Endodermal cell (in vitro differentiated cells): Measurements from ENCODE around the gene HCFC1. TPM values are rescaled to one million over a fixed set of nuclear protein-coding genes. Genes with fewer than 3 reads are reported as not detected.

Source experiments
- DNase-seq: peaks from one replicate; pipeline ENCODE4 v3.0.0-alpha.2; 2017
- H3K27ac ChIP-seq: 2 replicates; pipeline ENCODE4 v1.5.1; 2013; ENCODE audit warnings: mild to moderate bottlenecking, low read depth, low read length, moderate library complexity
- H3K27me3 ChIP-seq: 2 replicates; pipeline ENCODE4 v1.6.1; 2013; ENCODE audit warnings: mild to moderate bottlenecking, low read length, moderate library complexity; ENCODE audit not compliant: insufficient read depth, control insufficient read depth, poor library complexity, severe bottlenecking
- H3K36me3 ChIP-seq: 2 replicates; pipeline ENCODE4 v1.7.0; 2013; ENCODE audit warnings: mild to moderate bottlenecking, low read length, moderate library complexity; ENCODE audit not compliant: control insufficient read depth, insufficient read depth
- H3K4me1 ChIP-seq: one replicate; pipeline ENCODE4 v1.7.0; 2013; ENCODE audit warnings: low read length; ENCODE audit not compliant: control insufficient read depth, insufficient read depth
- H3K4me3 ChIP-seq: 2 replicates; pipeline ENCODE4 v1.5.1; 2013; ENCODE audit warnings: mild to moderate bottlenecking, low read length, moderate library complexity
- H3K9ac ChIP-seq: 2 replicates; pipeline ENCODE4 v1.6.1; 2013; ENCODE audit warnings: mild to moderate bottlenecking, low read length, moderate library complexity; ENCODE audit not compliant: poor library complexity, severe bottlenecking; ENCODE audit errors: extremely low read depth
- H3K9me3 ChIP-seq: 2 replicates; pipeline ENCODE4 v1.6.1; 2013; ENCODE audit warnings: mild to moderate bottlenecking, low read length, moderate library complexity; ENCODE audit not compliant: control insufficient read depth
- H3K27ac Mint-ChIP-seq: 2 replicates; pipeline ENCODE4 v1.8.0; 2020; ENCODE audit warnings: mixed read lengths
- H3K27me3 Mint-ChIP-seq: 2 replicates; pipeline ENCODE4 v1.8.0; 2021; ENCODE audit warnings: mild to moderate bottlenecking, mixed read lengths; ENCODE audit not compliant: insufficient read depth
- H3K36me3 Mint-ChIP-seq: 2 replicates; pipeline ENCODE4 v1.8.0; 2020; ENCODE audit warnings: low read depth, mixed read lengths
- H3K4me1 Mint-ChIP-seq: 2 replicates; pipeline ENCODE4 v1.8.0; 2020; ENCODE audit warnings: mixed read lengths
- H3K4me3 Mint-ChIP-seq: 2 replicates; pipeline ENCODE4 v1.8.0; 2020; ENCODE audit warnings: mild to moderate bottlenecking, moderate library complexity, mixed read lengths
- H3K9me3 Mint-ChIP-seq: 2 replicates; pipeline ENCODE4 v1.8.0; 2020; ENCODE audit warnings: mild to moderate bottlenecking, mixed read lengths
- CTCF ChIP-seq: fragments of 200-600 bp; sonication (generic); conservative IDR thresholded peaks from 2 replicates; pipeline ENCODE4 v1.5.0; 2021; ENCODE audit warnings: antibody characterized with exemption, mild to moderate bottlenecking
- WGBS, 2 experiments: methylation state at CpG; one replicate each; pipeline versions ENCODE4 v1.1.5 to v1.1.7; 2013; ENCODE audit warnings: missing lambda C conversion rate in 2 of 2, mixed read lengths in 1 of 2; ENCODE audit not compliant: insufficient coverage in 1 of 2, insufficient read length in 1 of 2; 5-methylcytosine and 5-hydroxymethylcytosine counted together
- total RNA-seq, 2 donors: library from RNA; stranded (reverse); fragmentation: NEBNext Ultra II Directional in 1 of 2; extraction: Animal tissue kit (Norgen Biotek cat#: 25700) in 1 of 2; gene quantifications; 2 replicates in 1 of 2; 3 replicates in 1 of 2; pipeline ENCODE4 v1.2.1, GENCODE V29; 2021

Gene HCFC1
- total RNA-seq, 2 donors from 2014 or later: 93.4 to 112 TPM

DNA sequence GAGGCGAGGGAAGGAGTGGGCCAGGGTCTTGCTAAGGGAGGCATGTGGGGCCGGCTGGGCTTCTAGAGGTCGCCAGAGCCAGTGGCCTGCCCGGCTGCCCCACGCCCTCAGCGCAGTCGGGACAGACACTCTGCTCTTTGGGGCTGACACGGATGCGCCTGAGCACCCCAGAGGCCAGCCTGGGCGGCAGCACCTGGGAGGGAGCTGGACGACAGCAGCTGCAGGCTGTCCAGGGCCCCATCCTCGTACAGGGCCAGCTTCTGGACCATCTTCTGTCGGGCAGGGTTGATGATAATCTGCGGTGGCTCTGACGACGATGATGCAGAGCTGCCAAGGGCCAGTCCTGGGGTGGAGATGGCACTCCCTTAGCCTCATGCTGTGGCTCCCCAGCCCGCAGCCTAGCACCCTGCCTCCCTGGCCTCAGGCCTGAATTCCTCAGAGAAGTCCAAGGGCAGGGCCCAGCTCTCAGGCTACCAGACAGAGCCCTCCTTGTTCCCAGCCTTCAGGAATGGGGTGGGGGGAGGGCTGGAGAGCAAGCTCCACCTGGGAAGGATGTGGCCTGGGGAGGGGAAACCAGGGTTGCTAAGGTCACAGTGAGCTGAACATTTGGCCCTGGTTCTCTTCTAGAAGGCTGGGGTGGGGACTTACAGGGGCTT is 40.8 kb upstream of the HCFC1 start:
- Histone ChIP-seq H3K4me3 (no peak overlapping the region), H3K27me3 (no peaks in the 10 kb centered on the region), H3K9ac (no peak overlapping the region), H3K4me1 (no peaks in the 10 kb centered on the region), H3K9me3 (no peaks in the 10 kb centered on the region), H3K27ac (no peak overlapping the region), H3K36me3 (no peaks in the 10 kb centered on the region)
- peaks cover 28% of the 10 kb centered on the region for H3K36me3 Mint-ChIP-seq
- no peak for DNase-seq
- no peak overlapping the region for H3K27ac Mint-ChIP-seq
- peaks cover 71% of the 10 kb centered on the region for H3K9me3 Mint-ChIP-seq
- H3K27me3 Mint-ChIP-seq: no peaks in the 10 kb centered on the region
- no peak overlapping the region for H3K4me3 Mint-ChIP-seq
- 87 to 98% methylated on average over 7 to 17 of the region's 17 CpGs for WGBS, 2 experiments
- TF ChIP-seq CTCF: no peak
- H3K4me1 Mint-ChIP-seq: no peaks in the 10 kb centered on the region

DNA sequence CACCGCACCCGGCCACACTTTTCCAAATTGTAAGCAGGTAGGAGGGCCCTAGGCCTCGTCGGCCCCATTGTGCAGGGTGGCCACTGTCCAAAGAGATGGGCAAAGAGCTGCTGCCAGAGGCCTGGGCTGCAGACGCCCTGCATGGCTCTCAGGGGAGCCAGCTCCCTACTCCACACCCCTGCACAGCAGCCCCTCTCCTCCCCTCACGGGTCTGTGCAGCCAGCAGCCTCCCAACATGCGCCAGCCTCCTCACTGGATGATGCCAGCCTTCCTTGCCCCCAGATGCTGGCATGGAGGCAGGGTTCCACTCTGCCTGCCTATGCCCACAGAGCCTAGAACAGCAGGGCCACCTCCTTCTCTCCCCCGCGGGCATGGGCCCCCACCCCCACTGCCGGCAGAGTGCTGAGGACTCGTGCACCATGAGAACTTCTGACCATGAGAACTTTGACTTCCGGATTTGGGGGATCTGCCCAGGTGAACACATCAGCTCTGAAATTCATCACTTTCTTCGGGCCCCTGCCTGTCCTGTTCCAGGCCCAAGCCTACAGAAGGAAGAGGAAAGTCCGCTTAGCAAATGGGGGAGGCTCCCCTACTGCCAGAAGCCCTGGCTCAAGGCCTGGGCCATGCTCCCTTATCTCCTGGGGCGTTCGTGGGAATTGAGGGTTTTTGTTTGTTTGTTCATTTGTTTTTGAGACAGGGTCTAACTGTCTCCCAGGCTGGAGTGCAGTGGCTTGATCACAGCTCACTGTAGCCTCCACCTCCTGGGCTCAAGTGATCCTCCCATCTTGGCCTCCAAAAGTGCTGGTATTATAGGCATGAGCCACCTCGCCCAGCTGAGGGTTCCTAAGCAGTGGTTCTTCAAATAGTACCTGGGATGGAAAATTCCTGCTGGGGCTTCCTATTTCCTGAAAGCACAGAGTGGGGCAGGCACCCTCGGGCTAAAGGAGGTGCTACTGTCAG is 40.0 kb upstream of the HCFC1 start:
- Histone ChIP-seq H3K4me1 (no peaks in the 10 kb centered on the region), H3K9me3 (no peaks in the 10 kb centered on the region), H3K27me3 (no peaks in the 10 kb centered on the region), H3K27ac (no peak overlapping the region), H3K9ac (no peak overlapping the region), H3K4me3 (no peak overlapping the region), H3K36me3 (no peaks in the 10 kb centered on the region)
- DNase-seq: no peak
- Mint-ChIP-seq H3K36me3 (peaks cover 28% of the 10 kb centered on the region), H3K27me3 (no peaks in the 10 kb centered on the region), H3K9me3 (peaks cover 72% of the 10 kb centered on the region), H3K4me1 (no peaks in the 10 kb centered on the region), H3K4me3 (no peak overlapping the region), H3K27ac (no peak overlapping the region)
- TF ChIP-seq CTCF: no peak
- WGBS, 2 experiments: 93 to 100% methylated on average over 4 to 17 of the region's 18 CpGs

DNA sequence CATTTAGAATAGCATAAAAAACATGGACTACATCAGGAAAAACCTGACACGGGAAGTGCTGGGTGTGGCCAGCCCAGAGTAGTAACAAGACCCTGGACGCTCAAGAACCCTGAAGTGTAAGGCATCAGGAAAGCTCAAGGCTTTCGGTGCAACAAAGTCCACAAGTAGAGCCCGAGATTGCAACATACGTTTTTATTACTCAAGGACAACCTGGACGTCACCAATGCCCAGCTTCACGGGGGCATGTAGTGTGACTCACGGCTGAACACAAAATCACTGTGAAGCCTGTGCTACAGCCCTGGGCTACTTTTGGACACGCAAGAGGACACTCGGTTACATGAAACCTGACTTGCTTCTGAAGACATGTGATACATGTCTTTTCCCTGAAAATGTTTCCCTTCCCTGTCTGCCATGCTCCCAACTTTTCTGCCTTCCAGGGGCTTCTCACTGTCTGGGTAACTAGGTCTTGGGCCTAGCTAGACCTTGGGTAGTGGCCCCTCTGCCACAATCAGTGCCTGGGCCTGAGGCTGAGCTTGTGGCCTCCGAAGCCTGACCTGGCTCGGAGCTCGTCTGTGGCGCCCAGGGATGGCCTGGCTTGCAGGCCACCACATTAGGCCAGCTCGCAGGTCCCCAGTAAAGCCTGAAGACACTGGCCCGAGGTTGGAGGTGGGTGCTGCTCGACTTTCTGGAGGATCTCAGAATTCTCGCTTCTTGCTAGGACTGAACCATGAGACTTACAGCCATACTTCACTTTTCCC is 38.9 kb upstream of the HCFC1 start:
- Mint-ChIP-seq H3K4me1 (no peaks in the 10 kb centered on the region), H3K36me3 (peaks cover 27% of the 10 kb centered on the region), H3K27ac (no peak overlapping the region), H3K9me3 (peaks cover 76% of the 10 kb centered on the region), H3K27me3 (no peaks in the 10 kb centered on the region), H3K4me3 (no peak overlapping the region)
- no peaks in the 10 kb centered on the region for H3K27me3 ChIP-seq
- H3K9me3 ChIP-seq: no peaks in the 10 kb centered on the region
- no peaks in the 10 kb centered on the region for H3K36me3 ChIP-seq
- no peak for DNase-seq
- H3K4me1 ChIP-seq: no peaks in the 10 kb centered on the region
- 93 to 99% methylated on average over 10 to 18 of the region's 18 CpGs for WGBS, 2 experiments
- H3K4me3 ChIP-seq: no peak overlapping the region
- H3K27ac ChIP-seq: no peak overlapping the region
- H3K9ac ChIP-seq: no peak overlapping the region
- TF ChIP-seq CTCF: no peak
